Measurements from ENCODE around the gene BRCC3.
"Not testable (repeated sequence)": the region's sequence is repeated elsewhere in the genome, so short reads cannot be mapped to it uniquely, and the experiment has no call there.

DNA sequence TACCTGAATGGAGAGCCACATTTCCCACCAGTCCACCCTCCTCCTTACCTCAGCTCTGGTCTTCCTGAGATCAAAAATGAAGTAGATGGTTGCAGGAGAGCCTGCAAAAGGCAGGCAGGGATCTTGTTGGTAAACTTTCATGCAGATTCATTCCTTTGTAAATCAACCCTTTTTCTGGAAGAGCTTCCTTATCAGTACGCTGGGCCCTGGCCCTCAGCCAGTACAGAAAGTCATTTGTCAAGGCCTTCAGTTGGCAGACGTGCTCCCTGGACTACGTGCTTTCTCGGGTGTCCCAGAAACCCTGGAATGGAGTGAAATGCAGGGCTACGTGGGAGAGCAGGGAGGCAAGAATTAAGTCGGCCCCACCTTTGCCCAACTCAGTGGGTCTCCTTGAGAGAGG, 76.3 kb downstream of the BRCC3 start:
- TF ChIP-seq, protein P1, sequence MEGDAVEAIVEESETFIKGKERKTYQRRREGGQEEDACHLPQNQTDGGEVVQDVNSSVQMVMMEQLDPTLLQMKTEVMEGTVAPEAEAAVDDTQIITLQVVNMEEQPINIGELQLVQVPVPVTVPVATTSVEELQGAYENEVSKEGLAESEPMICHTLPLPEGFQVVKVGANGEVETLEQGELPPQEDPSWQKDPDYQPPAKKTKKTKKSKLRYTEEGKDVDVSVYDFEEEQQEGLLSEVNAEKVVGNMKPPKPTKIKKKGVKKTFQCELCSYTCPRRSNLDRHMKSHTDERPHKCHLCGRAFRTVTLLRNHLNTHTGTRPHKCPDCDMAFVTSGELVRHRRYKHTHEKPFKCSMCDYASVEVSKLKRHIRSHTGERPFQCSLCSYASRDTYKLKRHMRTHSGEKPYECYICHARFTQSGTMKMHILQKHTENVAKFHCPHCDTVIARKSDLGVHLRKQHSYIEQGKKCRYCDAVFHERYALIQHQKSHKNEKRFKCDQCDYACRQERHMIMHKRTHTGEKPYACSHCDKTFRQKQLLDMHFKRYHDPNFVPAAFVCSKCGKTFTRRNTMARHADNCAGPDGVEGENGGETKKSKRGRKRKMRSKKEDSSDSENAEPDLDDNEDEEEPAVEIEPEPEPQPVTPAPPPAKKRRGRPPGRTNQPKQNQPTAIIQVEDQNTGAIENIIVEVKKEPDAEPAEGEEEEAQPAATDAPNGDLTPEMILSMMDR (IDR thresholded peaks at IDR 0.05; ENCODE audit: poor library complexity): not testable (repeated sequence)
- TF ChIP-seq EZH2 (IDR thresholded peaks at IDR 0.05; ENCODE audit: borderline replicate concordance): not testable (repeated sequence)
